WI38 (cell line): ENCODE data around the gene THSD1.

ENCODE experiments used
- H3K4me3 ChIP-seq: 2 replicates; pipeline ENCODE4 v1.5.1; 2011; ENCODE audit warnings: low read depth, mild to moderate bottlenecking, control low read depth, low read length
- TF ChIP-seq, protein P1 (sequence below): IDR thresholded peaks from 2 replicates; pipeline ENCODE4 v1.5.1; 2012; ENCODE audit warnings: low read depth, mild to moderate bottlenecking, control low read depth, low read length

The THSD1 gene

GRCh38 chr13:52393572-52394357 is 12.2 kb downstream of the THSD1 start:
- TF ChIP-seq, protein P1, sequence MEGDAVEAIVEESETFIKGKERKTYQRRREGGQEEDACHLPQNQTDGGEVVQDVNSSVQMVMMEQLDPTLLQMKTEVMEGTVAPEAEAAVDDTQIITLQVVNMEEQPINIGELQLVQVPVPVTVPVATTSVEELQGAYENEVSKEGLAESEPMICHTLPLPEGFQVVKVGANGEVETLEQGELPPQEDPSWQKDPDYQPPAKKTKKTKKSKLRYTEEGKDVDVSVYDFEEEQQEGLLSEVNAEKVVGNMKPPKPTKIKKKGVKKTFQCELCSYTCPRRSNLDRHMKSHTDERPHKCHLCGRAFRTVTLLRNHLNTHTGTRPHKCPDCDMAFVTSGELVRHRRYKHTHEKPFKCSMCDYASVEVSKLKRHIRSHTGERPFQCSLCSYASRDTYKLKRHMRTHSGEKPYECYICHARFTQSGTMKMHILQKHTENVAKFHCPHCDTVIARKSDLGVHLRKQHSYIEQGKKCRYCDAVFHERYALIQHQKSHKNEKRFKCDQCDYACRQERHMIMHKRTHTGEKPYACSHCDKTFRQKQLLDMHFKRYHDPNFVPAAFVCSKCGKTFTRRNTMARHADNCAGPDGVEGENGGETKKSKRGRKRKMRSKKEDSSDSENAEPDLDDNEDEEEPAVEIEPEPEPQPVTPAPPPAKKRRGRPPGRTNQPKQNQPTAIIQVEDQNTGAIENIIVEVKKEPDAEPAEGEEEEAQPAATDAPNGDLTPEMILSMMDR = no peak
- H3K4me3 ChIP-seq = no peak overlapping the region

- TF ChIP-seq, protein P1 = no peak
- no peak overlapping the region for H3K4me3 ChIP-seq
Observed at GRCh38 chr13:52387721-52388120, 18.3 kb downstream of the THSD1 start.

- TF ChIP-seq, protein P1 = no peak
Observed at GRCh38 chr13:52385870-52386269, 20.1 kb downstream of the THSD1 start.

GRCh38 chr13:52383366-52383765 is 22.6 kb downstream of the THSD1 start:
- H3K4me3 ChIP-seq = no peak overlapping the region
- TF ChIP-seq, protein P1 = no peak

More at GRCh38 chr13:52385870-52386269, 20.1 kb downstream of the THSD1 start:
- H3K4me3 ChIP-seq = no peak overlapping the region

DNA sequence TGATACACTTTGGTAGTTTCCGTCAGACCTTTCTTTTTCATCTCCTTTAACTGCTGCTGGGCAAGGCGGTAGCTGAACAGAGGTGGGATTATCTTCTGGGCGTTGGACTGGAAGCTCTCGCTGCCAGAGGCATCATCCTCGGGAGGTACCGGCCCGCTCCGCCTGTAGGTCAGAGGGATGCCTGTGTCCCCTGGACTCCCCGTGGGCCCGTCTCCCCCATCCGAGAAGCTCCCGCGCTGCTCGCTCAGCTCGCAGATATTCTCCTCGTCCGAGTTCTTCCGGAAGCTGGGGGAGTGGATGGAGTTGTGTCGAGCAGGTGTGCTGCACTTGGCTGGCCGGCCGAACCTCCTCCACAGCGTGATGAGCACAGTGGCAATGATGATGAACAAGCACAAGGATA is 27.7 kb downstream of the THSD1 start:
- H3K4me3 ChIP-seq = no peak overlapping the region
- TF ChIP-seq, protein P1 = no peak

- TF ChIP-seq, protein P1 = no peak
- H3K4me3 ChIP-seq = no peak overlapping the region
Observed at GRCh38 chr13:52377898-52378297, 28.1 kb downstream of the THSD1 start.

DNA sequence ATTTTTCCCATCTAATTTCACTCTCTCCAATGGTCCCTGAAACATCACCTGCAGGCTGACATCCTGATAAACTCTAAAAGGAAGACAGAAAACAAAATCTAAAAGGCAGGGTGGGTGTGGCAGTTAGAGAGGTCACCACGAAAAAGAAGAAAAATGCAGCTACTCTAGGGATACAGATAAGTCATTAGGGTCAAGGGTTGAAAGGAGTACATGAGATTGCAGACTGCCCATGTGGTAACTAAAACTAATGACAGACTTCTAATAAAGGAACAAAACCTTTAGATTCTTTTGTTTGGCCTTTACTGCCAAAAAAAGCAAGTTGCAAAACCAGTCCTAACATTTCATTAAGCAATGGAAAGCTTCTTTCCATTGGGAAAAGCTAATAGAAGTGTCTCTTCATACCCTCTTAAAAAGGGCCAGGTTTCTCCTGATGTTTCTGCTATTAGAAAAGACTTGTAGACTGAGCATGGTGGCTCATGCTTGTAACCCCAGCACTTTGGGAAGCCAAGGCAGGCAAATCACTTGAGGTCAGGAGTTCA is 31.0 kb downstream of the THSD1 start:
- TF ChIP-seq, protein P1 = no peak
- no peak overlapping the region for H3K4me3 ChIP-seq
